H9 (cell line): Measurements from ENCODE around the gene NDOR1. TPM values are rescaled to one million over a fixed set of nuclear protein-coding genes. Genes with fewer than 3 reads are reported as not detected.
"Not testable (repeated sequence)": the region's sequence is repeated elsewhere in the genome, so short reads cannot be mapped to it uniquely, and the experiment has no call there.

Experiments used
- DNase-seq: peaks from one replicate; pipeline ENCODE4 v3.0.0-alpha.2; 2017
- H2AFZ ChIP-seq: one replicate; pipeline ENCODE4 v1.6.1; 2013; ENCODE audit warnings: mild to moderate bottlenecking, low read length, control low read depth, moderate library complexity
- H2AK5ac ChIP-seq: 2 replicates; pipeline ENCODE4 v1.6.1; 2013; ENCODE audit warnings: low read length, control low read depth, mixed read lengths; ENCODE audit not compliant: insufficient read length
- H2BK120ac ChIP-seq: one replicate; pipeline ENCODE4 v1.6.1; 2013; ENCODE audit warnings: low read depth, mild to moderate bottlenecking, low read length, control low read depth, inconsistent platforms; ENCODE audit not compliant: poor library complexity, severe bottlenecking
- H2BK12ac ChIP-seq: 2 replicates; pipeline ENCODE4 v1.6.1; 2013; ENCODE audit warnings: low read length, control low read depth, mixed read lengths, low read depth; ENCODE audit not compliant: insufficient read length
- H2BK15ac ChIP-seq: 2 replicates; pipeline ENCODE4 v1.6.1; 2013; ENCODE audit warnings: low read depth, low read length, control low read depth
- H2BK20ac ChIP-seq: one replicate; pipeline ENCODE4 v1.6.1; 2013; ENCODE audit warnings: low read depth, mild to moderate bottlenecking, low read length, control low read depth, inconsistent platforms; ENCODE audit not compliant: poor library complexity, severe bottlenecking
- H2BK5ac ChIP-seq: 2 replicates; pipeline ENCODE4 v1.6.1; 2013; ENCODE audit warnings: low read length, control low read depth, mixed read lengths; ENCODE audit not compliant: insufficient read length
- H3K14ac ChIP-seq: 2 replicates; pipeline ENCODE4 v1.6.1; 2013; ENCODE audit warnings: low read length, control low read depth; ENCODE audit not compliant: insufficient read depth
- H3K18ac ChIP-seq: 2 replicates; pipeline ENCODE4 v1.6.1; 2013; ENCODE audit warnings: low read depth, mild to moderate bottlenecking, mixed read lengths, low read length, control low read depth; ENCODE audit not compliant: insufficient read length
- H3K23ac ChIP-seq: 2 replicates; pipeline ENCODE4 v1.6.1; 2013; ENCODE audit warnings: low read length, control low read depth, mixed read lengths, low read depth; ENCODE audit not compliant: insufficient read length
- H3K23me2 ChIP-seq: 2 replicates; pipeline ENCODE4 v1.6.1; 2013; ENCODE audit warnings: low read depth, mild to moderate bottlenecking, mixed read lengths, low read length, control low read depth; ENCODE audit not compliant: insufficient read length, poor library complexity, severe bottlenecking
- H3K27ac ChIP-seq: 2 replicates; pipeline ENCODE4 v1.5.1; 2013; ENCODE audit warnings: low read length, control low read depth, mixed read lengths, low read depth; ENCODE audit not compliant: insufficient read length
- H3K27me3 ChIP-seq: 2 replicates; pipeline ENCODE4 v1.6.1; 2013; ENCODE audit warnings: low read length, control low read depth, inconsistent platforms; ENCODE audit not compliant: insufficient read depth
- H3K4ac ChIP-seq: 2 replicates; pipeline ENCODE4 v1.6.1; 2013; ENCODE audit warnings: low read depth, mild to moderate bottlenecking, control low read depth, inconsistent platforms, low read length, moderate library complexity
- H3K4me1 ChIP-seq: 2 replicates; pipeline ENCODE4 v1.6.1; 2013; ENCODE audit warnings: low read length, control low read depth, inconsistent platforms; ENCODE audit not compliant: insufficient read depth
- H3K4me2 ChIP-seq: 2 replicates; pipeline ENCODE4 v1.6.1; 2013; ENCODE audit warnings: low read length, control low read depth, mixed read lengths; ENCODE audit not compliant: insufficient read length, insufficient read depth
- H3K56ac ChIP-seq: 2 replicates; pipeline ENCODE4 v1.6.1; 2013; ENCODE audit warnings: low read depth, mild to moderate bottlenecking, mixed read lengths, low read length, control low read depth; ENCODE audit not compliant: insufficient read length
- H3K79me1 ChIP-seq: 2 replicates; pipeline ENCODE4 v1.6.1; 2013; ENCODE audit warnings: low read depth, mild to moderate bottlenecking, moderate library complexity, low read length, control low read depth, inconsistent platforms; ENCODE audit not compliant: insufficient read depth, poor library complexity, severe bottlenecking
- H3K79me2 ChIP-seq: 2 replicates; pipeline ENCODE4 v1.6.1; 2013; ENCODE audit warnings: low read length, control low read depth, inconsistent platforms; ENCODE audit not compliant: insufficient read depth
- H3K9ac ChIP-seq: 2 replicates; pipeline ENCODE4 v1.6.1; 2013; ENCODE audit warnings: low read length, control low read depth, mixed read lengths; ENCODE audit not compliant: insufficient read length; ENCODE audit errors: extremely low read depth
- H3K9me3 ChIP-seq: one replicate; pipeline ENCODE4 v1.6.1; 2013; ENCODE audit warnings: low read depth, low read length, inconsistent platforms; ENCODE audit not compliant: control insufficient read depth
- H3T11ph ChIP-seq: one replicate; pipeline ENCODE4 v1.6.1; 2013; ENCODE audit warnings: mild to moderate bottlenecking, low read length, control low read depth, inconsistent platforms
- H4K20me1 ChIP-seq: one replicate; pipeline ENCODE4 v1.6.1; 2013; ENCODE audit not compliant: control insufficient read depth, insufficient read length, insufficient read depth
- H4K5ac ChIP-seq: 2 replicates; pipeline ENCODE4 v1.6.1; 2013; ENCODE audit warnings: low read depth, mild to moderate bottlenecking, mixed read lengths, low read length, control low read depth; ENCODE audit not compliant: insufficient read length
- H4K8ac ChIP-seq: replicated peaks from 2 replicates; pipeline ENCODE4 v1.6.1; 2013; ENCODE audit warnings: low read length, control low read depth, mixed read lengths, low read depth; ENCODE audit not compliant: insufficient read length
- H4K91ac ChIP-seq: 2 replicates; pipeline ENCODE4 v1.6.1; 2013; ENCODE audit warnings: low read depth, mild to moderate bottlenecking, moderate library complexity, mixed read lengths, low read length, control low read depth; ENCODE audit not compliant: insufficient read length
- H3K27ac Mint-ChIP-seq, 3 experiments: 2 replicates in 2 of 3; 3 replicates in 1 of 3; pipeline ENCODE4 v1.8.0; 2020 to 2021; ENCODE audit warnings: mixed read lengths in 3 of 3, mild to moderate bottlenecking in 1 of 3, moderate library complexity in 1 of 3
- H3K27me3 Mint-ChIP-seq: 2 replicates; pipeline ENCODE4 v1.8.0; 2021; ENCODE audit warnings: low read depth, mild to moderate bottlenecking, moderate library complexity, mixed read lengths
- H3K36me3 Mint-ChIP-seq, 3 experiments: 2 replicates in 2 of 3; 3 replicates in 1 of 3; pipeline ENCODE4 v1.8.0; 2020 to 2021; ENCODE audit warnings: low read depth in 3 of 3, mixed read lengths in 3 of 3; ENCODE audit not compliant: insufficient read depth in 1 of 3
- H3K4me1 Mint-ChIP-seq, 2 experiments: 2 replicates each; pipeline ENCODE4 v1.8.0; 2020; ENCODE audit warnings: mixed read lengths in 2 of 2
- H3K4me3 Mint-ChIP-seq, 2 experiments: 2 replicates in 1 of 2; 3 replicates in 1 of 2; pipeline ENCODE4 v1.8.0; 2020 to 2021; ENCODE audit warnings: mild to moderate bottlenecking in 2 of 2, mixed read lengths in 2 of 2, moderate library complexity in 1 of 2
- H3K9me3 Mint-ChIP-seq, 2 experiments: 2 replicates in 1 of 2; 3 replicates in 1 of 2; pipeline ENCODE4 v1.8.0; 2020; ENCODE audit warnings: mild to moderate bottlenecking in 2 of 2, mixed read lengths in 2 of 2, moderate library complexity in 1 of 2
- WGBS: extraction: QIAGEN DNeasy Blood & Tissue Kit; methylation state at CpG from one replicate; pipeline ENCODE4 v1.1.7; 2013; ENCODE audit warnings: missing lambda C conversion rate, low lambda C conversion rate, mixed read lengths; ENCODE audit not compliant: insufficient read length; ENCODE audit errors: extremely low coverage; 5-methylcytosine and 5-hydroxymethylcytosine counted together
- total RNA-seq: library from RNA; stranded (reverse); gene quantifications from 2 replicates; pipeline ENCODE4 v1.2.1, GENCODE V29; 2021
- TF ChIP-seq, protein P1 (sequence below): fragments of 200-600 bp; sonication (generic); conservative IDR thresholded peaks from 3 replicates; pipeline ENCODE4 v1.8.0; 2021; ENCODE audit warnings: antibody characterized with exemption, mild to moderate bottlenecking

NDOR1 gene
- total RNA-seq, 1 experiment from 2014 or later, result 44.1 TPM

DNA sequence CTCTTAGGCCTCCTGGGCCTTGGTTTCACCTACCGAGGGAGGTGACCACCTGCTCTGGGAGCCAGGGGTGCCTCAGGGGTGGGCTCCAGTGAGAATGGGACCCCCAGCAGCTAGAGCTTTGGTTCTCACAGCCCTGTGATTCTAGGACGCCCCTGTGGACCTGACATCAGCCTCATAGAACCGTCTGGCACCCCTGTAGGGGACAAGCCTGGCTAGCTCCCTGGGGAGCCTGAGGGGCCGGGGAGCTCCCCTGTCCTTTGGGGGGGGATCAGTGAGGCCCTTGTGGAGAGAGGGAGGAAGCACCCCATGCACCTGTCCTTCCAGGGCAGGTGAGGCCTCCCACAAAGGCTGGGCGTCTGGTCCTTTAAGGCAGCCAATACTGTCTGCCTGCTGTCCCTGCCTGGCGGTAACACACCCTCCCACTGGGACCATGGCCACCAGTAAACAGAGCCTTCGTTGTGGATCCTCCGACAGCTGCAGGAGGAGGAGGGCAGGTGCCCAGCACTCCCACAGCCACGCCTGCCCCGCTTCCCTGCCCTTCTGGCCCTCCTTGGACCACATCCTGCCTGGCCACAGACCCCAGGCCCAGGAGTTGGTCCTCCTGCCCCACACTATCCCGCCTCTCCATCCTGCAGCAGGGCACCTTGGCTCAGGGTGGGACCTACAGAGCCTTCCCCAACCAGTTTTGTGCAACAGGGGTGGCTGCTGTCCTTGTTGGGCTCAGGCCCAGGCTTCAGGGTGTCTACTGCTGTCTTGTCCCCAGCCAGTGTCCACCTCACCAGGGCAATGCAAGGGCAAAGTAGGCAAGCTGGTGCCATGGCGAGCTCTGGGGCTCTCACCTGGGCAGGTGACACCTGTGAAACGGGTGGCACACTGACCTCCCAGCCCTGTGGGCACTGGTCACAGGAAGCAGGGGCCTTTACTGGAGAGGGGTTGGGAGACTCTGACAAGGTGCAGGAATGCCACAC is 32.5 kb downstream of the NDOR1 start:
- Histone ChIP-seq H3T11ph (no peak overlapping the region), H2AK5ac (no peak overlapping the region), H3K56ac (no peak overlapping the region), H3K14ac (no peak overlapping the region), H4K20me1 (no peaks in the 10 kb centered on the region), H3K9ac (no peak overlapping the region), H3K9me3 (no peaks in the 10 kb centered on the region), H3K23me2 (peaks cover 12% of the 10 kb centered on the region), H3K4me1 (peaks cover 3% of the 10 kb centered on the region; the same call in 1 of the 2 replicates), H3K79me2 (no peaks in the 10 kb centered on the region), H3K18ac (no peak overlapping the region), H4K8ac (no peak overlapping the region), H3K27ac (no peak overlapping the region), H2BK15ac (no peak overlapping the region), H3K4me2 (no peak overlapping the region), H3K79me1 (no peaks in the 10 kb centered on the region), H3K4ac (no peak overlapping the region), H2BK12ac (no peak overlapping the region), H3K27me3 (no peaks in the 10 kb centered on the region), H2BK5ac (no peak overlapping the region), H2BK20ac (no peak overlapping the region), H4K5ac (no peak overlapping the region), H4K91ac (no peak overlapping the region), H2BK120ac (no peak overlapping the region), H2AFZ (no peak overlapping the region), H3K23ac (no peak overlapping the region)
- Mint-ChIP-seq H3K4me1 (peaks cover 20 to 30% of the 10 kb centered on the region in 2 experiments), H3K36me3 (peaks cover 16 to 17% (median 16%) of the 10 kb centered on the region in 3 experiments), H3K27me3 (peaks cover 7% of the 10 kb centered on the region), H3K4me3 (peak overlapping the region in 1 of 2 experiments; percentile 26; a peak in 2 of 5 replicates), H3K27ac (no peak overlapping the region), H3K9me3 (no peaks in the 10 kb centered on the region; a peak in 2 of 5 replicates)
- no CpG with 5 or more reads among the region's 13 CpGs for WGBS
- TF ChIP-seq, protein P1, sequence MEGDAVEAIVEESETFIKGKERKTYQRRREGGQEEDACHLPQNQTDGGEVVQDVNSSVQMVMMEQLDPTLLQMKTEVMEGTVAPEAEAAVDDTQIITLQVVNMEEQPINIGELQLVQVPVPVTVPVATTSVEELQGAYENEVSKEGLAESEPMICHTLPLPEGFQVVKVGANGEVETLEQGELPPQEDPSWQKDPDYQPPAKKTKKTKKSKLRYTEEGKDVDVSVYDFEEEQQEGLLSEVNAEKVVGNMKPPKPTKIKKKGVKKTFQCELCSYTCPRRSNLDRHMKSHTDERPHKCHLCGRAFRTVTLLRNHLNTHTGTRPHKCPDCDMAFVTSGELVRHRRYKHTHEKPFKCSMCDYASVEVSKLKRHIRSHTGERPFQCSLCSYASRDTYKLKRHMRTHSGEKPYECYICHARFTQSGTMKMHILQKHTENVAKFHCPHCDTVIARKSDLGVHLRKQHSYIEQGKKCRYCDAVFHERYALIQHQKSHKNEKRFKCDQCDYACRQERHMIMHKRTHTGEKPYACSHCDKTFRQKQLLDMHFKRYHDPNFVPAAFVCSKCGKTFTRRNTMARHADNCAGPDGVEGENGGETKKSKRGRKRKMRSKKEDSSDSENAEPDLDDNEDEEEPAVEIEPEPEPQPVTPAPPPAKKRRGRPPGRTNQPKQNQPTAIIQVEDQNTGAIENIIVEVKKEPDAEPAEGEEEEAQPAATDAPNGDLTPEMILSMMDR, result no peak
- DNase-seq, result no peak

DNA sequence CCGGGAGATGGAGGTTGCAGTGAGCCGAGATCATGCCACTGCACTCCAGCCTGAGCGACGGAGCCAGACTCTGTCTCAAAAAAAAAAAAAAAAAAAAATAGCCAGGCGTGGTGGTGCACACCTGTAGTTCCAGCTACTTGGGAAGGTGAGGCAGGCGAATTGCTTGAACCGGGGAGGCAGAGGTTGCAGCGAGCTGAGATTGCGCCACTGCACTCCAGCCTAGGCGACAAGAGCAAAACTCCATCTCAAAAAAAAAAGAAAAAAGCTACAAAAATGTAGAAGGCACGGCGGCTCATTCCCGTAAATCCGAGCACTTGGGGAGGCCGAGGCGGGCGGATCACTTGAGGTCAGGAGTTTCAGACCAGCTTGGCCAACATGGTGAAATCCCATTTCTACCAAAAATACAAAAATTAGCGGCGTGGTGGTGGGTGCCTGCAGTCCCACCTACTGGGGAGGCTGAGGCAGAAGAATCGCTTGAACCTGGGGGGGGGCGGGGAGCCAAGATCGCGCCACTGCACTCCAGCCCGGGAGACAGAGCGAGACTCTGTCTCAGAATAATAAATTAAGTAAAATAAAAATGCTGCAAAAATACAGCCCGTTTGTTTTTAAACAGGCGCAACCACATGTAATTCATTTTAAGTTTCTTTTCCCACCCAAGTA is 34.2 kb downstream of the NDOR1 start:
- H2AFZ ChIP-seq, H3K9me3 Mint-ChIP-seq, H3K79me2 ChIP-seq, H4K8ac ChIP-seq, H3K27me3 ChIP-seq, H3K56ac ChIP-seq, H3K4ac ChIP-seq, H2BK12ac ChIP-seq, H3K27ac ChIP-seq, H3K9ac ChIP-seq, H3K18ac ChIP-seq, DNase-seq, H2BK120ac ChIP-seq, H2AK5ac ChIP-seq, H3K27me3 Mint-ChIP-seq, H2BK5ac ChIP-seq, H3K4me1 ChIP-seq, H3K79me1 ChIP-seq, H4K91ac ChIP-seq, H3K14ac ChIP-seq, H3T11ph ChIP-seq, H3K23ac ChIP-seq, H4K5ac ChIP-seq, H4K20me1 ChIP-seq, H2BK15ac ChIP-seq, H3K9me3 ChIP-seq, H2BK20ac ChIP-seq: not testable (repeated sequence)
- Mint-ChIP-seq H3K4me1 (peaks cover 28 to 45% of the 10 kb centered on the region in 2 experiments), H3K36me3 (peaks cover 19 to 26% (median 24%) of the 10 kb centered on the region in 3 experiments), H3K4me3 (peak overlapping the region; percentile 74 to 86), H3K27ac (peak overlapping the region in 1 of 3 experiments; percentile 53; a peak in 1 of 7 replicates)
- Histone ChIP-seq H3K4me2 (peak overlapping the region; percentile 7), H3K23me2 (peaks cover 12% of the 10 kb centered on the region)
- no CpG with 5 or more reads among the region's 27 CpGs for WGBS
